ENCODE data around the gene ZHX3. TPM values are rescaled to one million over a fixed set of nuclear protein-coding genes. Genes with fewer than 3 reads are reported as not detected.
A peak's percentile ranks its signal among the peaks of the same experiment; 100 is the strongest.

The ZHX3 gene
- total RNA-seq, 2 donors from 2014 or later: 10.9 to 11.9 TPM

- Histone ChIP-seq H3K4me1 (peaks cover 6% of the 10 kb centered on the region), H3K9me3 (no peaks in the 10 kb centered on the region), H3K27ac (no peak overlapping the region), H3K4me3 (no peak overlapping the region), H3K27me3 (no peaks in the 10 kb centered on the region), H3K36me3 (replicated peaks in 1 of 2; ENCODE audit: insufficient read depth in 1 of 2, low read depth in 2 of 2) (peaks cover 0 to 3% of the 10 kb centered on the region in 2 donors)
- 89 to 91% methylated on average over 9 to 12 of the region's 13 CpGs for WGBS, 2 donors
- TF ChIP-seq POLR2A (IDR thresholded peaks at IDR 0.05): no peak
- no peak for TF ChIP-seq CTCF (IDR thresholded peaks at IDR 0.05)
- ATAC-seq: no peak
- intact Hi-C loops (cut with DNase I): no loop called here
- DNase-seq: no peak
Observed at GRCh38 chr20:41348430-41349172, 31.1 kb upstream of the ZHX3 start.

DNA sequence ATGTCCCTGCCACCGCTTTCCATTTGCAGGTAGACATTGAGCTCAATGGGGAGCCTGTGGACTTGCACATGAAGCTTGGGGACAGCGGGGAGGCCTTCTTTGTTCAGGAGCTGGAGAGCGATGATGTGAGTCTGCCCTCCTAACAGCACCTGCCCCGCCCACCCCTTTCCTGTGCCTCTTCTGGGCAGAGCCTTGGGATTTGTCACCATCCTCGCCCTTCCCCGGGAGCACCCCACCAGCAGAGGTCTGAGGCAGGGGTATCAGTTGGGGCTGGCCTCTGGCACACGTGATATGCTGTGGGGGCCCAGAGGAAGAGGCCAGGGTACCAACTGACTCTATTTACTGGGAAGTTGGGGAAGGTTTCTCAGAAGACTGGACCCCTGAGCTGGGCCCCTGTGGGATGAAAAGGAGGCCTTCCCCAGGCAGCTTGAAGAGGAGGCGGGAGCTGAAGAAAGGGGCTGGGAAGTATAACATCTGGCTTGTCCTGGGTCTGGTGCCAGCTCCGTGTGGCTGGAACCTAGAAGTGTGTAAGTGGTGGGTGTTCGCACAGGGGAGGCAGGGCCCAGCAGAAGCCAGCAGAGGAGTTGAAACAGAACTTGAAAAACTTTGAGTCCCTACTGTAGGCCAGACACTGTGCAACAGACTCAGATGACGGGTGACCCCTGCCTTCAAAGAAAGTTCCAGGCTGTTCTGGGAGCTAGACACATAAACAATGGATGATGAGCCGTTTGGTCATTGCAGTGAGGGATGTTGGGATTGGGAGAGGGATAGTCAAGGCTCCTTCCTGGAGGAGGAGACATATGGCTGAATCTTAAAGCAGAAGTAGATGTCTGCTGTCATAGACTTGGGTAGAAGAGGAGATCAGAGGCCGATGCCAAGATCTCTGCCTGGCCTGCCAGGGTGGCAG, 30.2 kb upstream of the ZHX3 start:
- TF ChIP-seq POLR2A (IDR thresholded peaks at IDR 0.05): no peak
- TF ChIP-seq CTCF (IDR thresholded peaks at IDR 0.05): no peak
- Histone ChIP-seq H3K27ac (no peak overlapping the region), H3K27me3 (no peaks in the 10 kb centered on the region), H3K4me3 (no peak overlapping the region), H3K4me1 (peaks cover 6% of the 10 kb centered on the region), H3K36me3 (replicated peaks in 1 of 2; ENCODE audit: insufficient read depth in 1 of 2, low read depth in 2 of 2) (peaks cover 0 to 3% of the 10 kb centered on the region in 2 donors), H3K9me3 (no peaks in the 10 kb centered on the region)
- WGBS, 2 donors: 72 to 85% methylated on average over 13 of the region's 13 CpGs
- DNase-seq (peak in 3 of 4 donors; percentile 46 to 74 (median 62)), ATAC-seq (no peak)
- intact Hi-C loops (cut with DNase I): no loop called here

DNA sequence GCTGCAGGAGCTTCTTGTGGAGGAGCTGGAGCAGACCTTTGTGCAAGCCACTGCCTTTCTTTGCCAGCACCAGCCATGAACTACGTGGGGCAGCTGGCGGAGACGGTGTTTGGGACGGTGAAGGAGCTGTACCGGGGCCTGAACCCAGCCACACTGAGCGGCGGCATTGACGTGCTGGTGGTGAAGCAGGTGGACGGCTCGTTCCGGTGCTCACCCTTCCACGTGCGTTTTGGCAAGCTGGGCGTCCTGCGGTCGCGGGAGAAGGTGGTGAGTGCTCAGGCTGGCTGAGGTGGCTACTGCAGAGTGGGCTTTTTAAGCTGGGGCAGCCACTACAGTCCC, 28.2 kb upstream of the ZHX3 start:
- DNase-seq (no peak), ATAC-seq (no peak)
- Histone ChIP-seq H3K4me1 (peaks cover 24% of the 10 kb centered on the region), H3K27ac (no peak overlapping the region), H3K9me3 (no peaks in the 10 kb centered on the region), H3K36me3 (replicated peaks in 1 of 2; ENCODE audit: insufficient read depth in 1 of 2, low read depth in 2 of 2) (peaks cover 0 to 3% of the 10 kb centered on the region in 2 donors), H3K27me3 (no peaks in the 10 kb centered on the region), H3K4me3 (no peak overlapping the region)
- WGBS, 2 donors: 87 to 91% methylated on average over 13 to 16 of the region's 17 CpGs
- intact Hi-C loops (cut with DNase I): no loop called here
- TF ChIP-seq POLR2A (IDR thresholded peaks at IDR 0.05): no peak
- no peak for TF ChIP-seq CTCF (IDR thresholded peaks at IDR 0.05)

GRCh38 chr20:41344938-41345728, 27.6 kb upstream of the ZHX3 start:
- 86 to 92% methylated on average over 5 to 11 of the region's 11 CpGs for WGBS, 2 donors
- TF ChIP-seq CTCF (IDR thresholded peaks at IDR 0.05): no peak
- no peak for TF ChIP-seq POLR2A (IDR thresholded peaks at IDR 0.05)
- Histone ChIP-seq H3K9me3 (no peaks in the 10 kb centered on the region), H3K4me3 (no peak overlapping the region), H3K27ac (no peak overlapping the region), H3K36me3 (replicated peaks in 1 of 2; ENCODE audit: insufficient read depth in 1 of 2, low read depth in 2 of 2) (peaks cover 0 to 3% of the 10 kb centered on the region in 2 donors), H3K27me3 (no peaks in the 10 kb centered on the region), H3K4me1 (peaks cover 27% of the 10 kb centered on the region)
- ATAC-seq (no peak), DNase-seq (no peak)
- intact Hi-C loops (cut with DNase I): no loop called here
